ENCODE measurements around the gene XXYLT1.

Gene XXYLT1

DNA sequence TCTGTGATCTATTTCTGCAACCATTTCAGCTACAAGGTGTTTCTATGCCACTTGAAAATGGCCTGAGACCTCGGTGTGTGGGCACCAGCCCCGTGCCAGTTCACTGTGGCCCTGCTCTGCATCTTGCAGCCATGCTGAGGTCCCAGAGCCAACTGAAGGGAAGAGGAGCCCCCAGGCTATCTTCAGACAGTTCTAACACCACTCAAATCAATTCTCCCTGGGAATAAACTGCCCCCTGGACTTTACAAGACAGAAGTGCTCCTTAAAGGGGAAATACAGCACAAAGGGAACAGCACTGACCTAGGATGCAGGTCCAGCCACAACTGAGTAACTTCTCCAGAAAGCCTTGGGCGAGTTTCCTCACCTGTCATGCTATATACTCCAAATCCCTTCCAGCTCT is 3.9 kb downstream of the XXYLT1 start:
- H3K4me2 ChIP-seq (ENCODE audit: low read length): no peak overlapping the region
- TF ChIP-seq EZH2phosphoT487 (IDR thresholded peaks at IDR 0.05; ENCODE audit: borderline replicate concordance, low read length): no peak
- TF ChIP-seq, protein P1, sequence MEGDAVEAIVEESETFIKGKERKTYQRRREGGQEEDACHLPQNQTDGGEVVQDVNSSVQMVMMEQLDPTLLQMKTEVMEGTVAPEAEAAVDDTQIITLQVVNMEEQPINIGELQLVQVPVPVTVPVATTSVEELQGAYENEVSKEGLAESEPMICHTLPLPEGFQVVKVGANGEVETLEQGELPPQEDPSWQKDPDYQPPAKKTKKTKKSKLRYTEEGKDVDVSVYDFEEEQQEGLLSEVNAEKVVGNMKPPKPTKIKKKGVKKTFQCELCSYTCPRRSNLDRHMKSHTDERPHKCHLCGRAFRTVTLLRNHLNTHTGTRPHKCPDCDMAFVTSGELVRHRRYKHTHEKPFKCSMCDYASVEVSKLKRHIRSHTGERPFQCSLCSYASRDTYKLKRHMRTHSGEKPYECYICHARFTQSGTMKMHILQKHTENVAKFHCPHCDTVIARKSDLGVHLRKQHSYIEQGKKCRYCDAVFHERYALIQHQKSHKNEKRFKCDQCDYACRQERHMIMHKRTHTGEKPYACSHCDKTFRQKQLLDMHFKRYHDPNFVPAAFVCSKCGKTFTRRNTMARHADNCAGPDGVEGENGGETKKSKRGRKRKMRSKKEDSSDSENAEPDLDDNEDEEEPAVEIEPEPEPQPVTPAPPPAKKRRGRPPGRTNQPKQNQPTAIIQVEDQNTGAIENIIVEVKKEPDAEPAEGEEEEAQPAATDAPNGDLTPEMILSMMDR (IDR thresholded peaks at IDR 0.05; ENCODE audit: low read depth, low read length, poor library complexity, severe bottlenecking): no peak
- peaks cover 2% of the 10 kb centered on the region; the same call in 1 of the 2 replicates for H3F3A ChIP-seq (ENCODE audit: control insufficient read depth, insufficient read depth)
- H3K9me3 ChIP-seq (ENCODE audit: control insufficient read depth, insufficient read depth, low read length): no peaks in the 10 kb centered on the region
- H3K79me2 ChIP-seq (ENCODE audit: control insufficient read depth, low read length): peaks cover 50% of the 10 kb centered on the region
- peaks cover 21% of the 10 kb centered on the region; the same call in 1 of the 2 replicates for H3K36me3 ChIP-seq (ENCODE audit: control insufficient read depth, low read length)
- H3K27me3 ChIP-seq (ENCODE audit: control insufficient read depth, low read length): no peaks in the 10 kb centered on the region
- H4K20me1 ChIP-seq (ENCODE audit: control insufficient read depth, insufficient read depth, low read depth, low read length): peaks cover 17% of the 10 kb centered on the region
- no peak overlapping the region for H3K27ac ChIP-seq (ENCODE audit: low read depth, low read length)
- peaks cover 26% of the 10 kb centered on the region for H3K4me1 ChIP-seq (ENCODE audit: control insufficient read depth, low read length)
- H3K4me3 ChIP-seq (ENCODE audit: low read length): no peak overlapping the region
- H3K9me2 ChIP-seq (replicated peaks; ENCODE audit: control insufficient read depth, low read length): no peaks in the 10 kb centered on the region

- Histone ChIP-seq H3K4me1 (ENCODE audit: control insufficient read depth, low read length) (peaks cover 21% of the 10 kb centered on the region), H3K4me2 (ENCODE audit: low read length) (no peak overlapping the region), H3K9me3 (ENCODE audit: control insufficient read depth, insufficient read depth, low read length) (no peaks in the 10 kb centered on the region), H3K27ac (ENCODE audit: low read depth, low read length) (no peak overlapping the region), H3K36me3 (ENCODE audit: control insufficient read depth, low read length) (peaks cover 21% of the 10 kb centered on the region; the same call in 1 of the 2 replicates), H3K27me3 (ENCODE audit: control insufficient read depth, low read length) (no peaks in the 10 kb centered on the region), H4K20me1 (ENCODE audit: control insufficient read depth, insufficient read depth, low read depth, low read length) (peaks cover 17% of the 10 kb centered on the region), H3K79me2 (ENCODE audit: control insufficient read depth, low read length) (peaks cover 53% of the 10 kb centered on the region), H3K9me2 (replicated peaks; ENCODE audit: control insufficient read depth, low read length) (no peaks in the 10 kb centered on the region), H3F3A (ENCODE audit: control insufficient read depth, insufficient read depth) (peaks cover 2% of the 10 kb centered on the region; the same call in 1 of the 2 replicates), H3K4me3 (ENCODE audit: low read length) (no peak overlapping the region)
- no peak for TF ChIP-seq EZH2phosphoT487 (IDR thresholded peaks at IDR 0.05; ENCODE audit: borderline replicate concordance, low read length)
- TF ChIP-seq, protein P1 (IDR thresholded peaks at IDR 0.05; ENCODE audit: low read depth, low read length, poor library complexity, severe bottlenecking): no peak
Measured at GRCh38 chr3:195266428-195266827, 4.5 kb downstream of the XXYLT1 start.

DNA sequence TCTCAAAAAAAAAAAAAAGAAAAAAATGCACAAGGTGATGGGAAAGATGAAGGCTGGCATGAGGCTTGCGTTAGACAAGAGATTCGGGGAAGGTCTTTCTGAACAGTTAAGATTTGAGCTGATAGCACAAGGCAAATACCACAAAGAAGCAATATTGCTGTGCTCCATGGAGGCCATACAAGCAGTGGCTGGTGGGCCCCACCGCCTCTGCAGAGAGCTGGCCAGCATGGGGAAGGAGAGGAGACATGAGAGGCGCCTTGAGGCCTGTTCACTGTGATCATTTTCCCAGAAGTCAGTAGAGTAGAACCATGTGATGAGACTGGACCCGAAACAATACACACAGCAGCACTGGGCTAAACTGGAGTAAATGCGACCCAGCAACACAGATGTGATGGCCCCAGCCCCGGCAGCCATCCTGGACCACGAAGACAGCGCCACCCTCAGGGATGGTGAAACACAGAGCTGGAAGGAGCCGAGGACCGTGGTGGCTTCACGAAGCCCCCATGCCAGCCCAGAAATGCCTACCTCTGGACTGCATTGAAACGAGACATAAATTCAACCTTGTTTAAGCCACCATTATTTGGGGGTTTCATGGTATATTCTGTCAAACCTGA is 5.5 kb downstream of the XXYLT1 start:
- Histone ChIP-seq H3K9me2 (replicated peaks; ENCODE audit: control insufficient read depth, low read length) (no peaks in the 10 kb centered on the region), H3K27ac (ENCODE audit: low read depth, low read length) (no peak overlapping the region), H3K4me1 (ENCODE audit: control insufficient read depth, low read length) (peaks cover 26% of the 10 kb centered on the region), H3K36me3 (ENCODE audit: control insufficient read depth, low read length) (peaks cover 21% of the 10 kb centered on the region; the same call in 1 of the 2 replicates), H4K20me1 (ENCODE audit: control insufficient read depth, insufficient read depth, low read depth, low read length) (peaks cover 17% of the 10 kb centered on the region), H3K27me3 (ENCODE audit: control insufficient read depth, low read length) (no peaks in the 10 kb centered on the region), H3F3A (ENCODE audit: control insufficient read depth, insufficient read depth) (peaks cover 2% of the 10 kb centered on the region; the same call in 1 of the 2 replicates), H3K79me2 (ENCODE audit: control insufficient read depth, low read length) (peaks cover 56% of the 10 kb centered on the region), H3K4me3 (ENCODE audit: low read length) (no peak overlapping the region), H3K4me2 (ENCODE audit: low read length) (no peak overlapping the region), H3K9me3 (ENCODE audit: control insufficient read depth, insufficient read depth, low read length) (no peaks in the 10 kb centered on the region)
- TF ChIP-seq, protein P1 (IDR thresholded peaks at IDR 0.05; ENCODE audit: low read depth, low read length, poor library complexity, severe bottlenecking): no peak
- TF ChIP-seq EZH2phosphoT487 (IDR thresholded peaks at IDR 0.05; ENCODE audit: borderline replicate concordance, low read length): no peak

Data from DOHH2 (cell line).